ENCODE measurements around the gene PCNX1.

- no peak for TF ChIP-seq POLR2A (IDR thresholded peaks at IDR 0.05)
- no peak for TF ChIP-seq CTCF (IDR thresholded peaks at IDR 0.05)
Measured at GRCh38 chr14:71078500-71078899, 171.2 kb downstream of the PCNX1 start.
